Neural progenitor cell (in vitro differentiated cells): ENCODE measurements around the gene TAOK1. TPM values are rescaled to one million over a fixed set of nuclear protein-coding genes. Genes with fewer than 3 reads are reported as not detected.

ENCODE experiments used
- DNase-seq: peaks from one replicate; pipeline ENCODE4 v3.0.0-alpha.2; 2016; ENCODE audit warnings: low spot score
- H2AFZ ChIP-seq: fragments of 200-600 bp; sonication (generic); replicated peaks from 2 replicates; pipeline ENCODE4 v1.6.1; 2016; ENCODE audit warnings: antibody characterized with exemption
- H3F3A ChIP-seq: fragments of 200-600 bp; sonication (generic); 2 replicates; pipeline ENCODE4 v1.6.1; 2016; ENCODE audit warnings: antibody characterized with exemption, low read depth
- H3K27ac ChIP-seq: fragments of 200-600 bp; sonication (generic); 2 replicates; pipeline ENCODE4 v1.5.1; 2016; ENCODE audit warnings: mild to moderate bottlenecking
- H3K27me3 ChIP-seq: fragments of 200-600 bp; sonication (generic); 2 replicates; pipeline ENCODE4 v1.6.1; 2016; ENCODE audit warnings: mild to moderate bottlenecking, moderate library complexity
- H3K36me3 ChIP-seq: fragments of 200-600 bp; sonication (generic); 2 replicates; pipeline ENCODE4 v1.5.1; 2016
- H3K4me1 ChIP-seq: fragments of 200-600 bp; sonication (generic); 2 replicates; pipeline ENCODE4 v1.6.1; 2016; ENCODE audit warnings: mixed run types
- H3K4me2 ChIP-seq: fragments of 200-600 bp; sonication (generic); 2 replicates; pipeline ENCODE4 v1.6.1; 2016
- H3K4me3 ChIP-seq: fragments of 200-600 bp; sonication (generic); 2 replicates; pipeline ENCODE4 v1.5.1; 2016
- H3K79me2 ChIP-seq: fragments of 200-600 bp; sonication (generic); 2 replicates; pipeline ENCODE4 v1.6.1; 2016; ENCODE audit warnings: low read depth
- H3K9ac ChIP-seq: fragments of 200-600 bp; sonication (generic); 2 replicates; pipeline ENCODE4 v1.6.1; 2016
- H3K9me3 ChIP-seq: fragments of 200-600 bp; sonication (generic); 2 replicates; pipeline ENCODE4 v1.5.1; 2016; ENCODE audit warnings: low read depth
- H4K20me1 ChIP-seq: fragments of 200-600 bp; sonication (generic); 2 replicates; pipeline ENCODE4 v1.6.1; 2016; ENCODE audit warnings: low read depth
- H3K27ac Mint-ChIP-seq: 3 replicates; pipeline ENCODE4 v1.8.0; 2021; ENCODE audit warnings: mixed read lengths
- H3K27me3 Mint-ChIP-seq: 2 replicates; pipeline ENCODE4 v1.8.0; 2022; ENCODE audit warnings: low read depth, mild to moderate bottlenecking, inconsistent platforms, moderate library complexity, mixed read lengths; ENCODE audit not compliant: insufficient read depth
- H3K36me3 Mint-ChIP-seq: 3 replicates; pipeline ENCODE4 v1.8.0; 2021; ENCODE audit warnings: mixed read lengths
- H3K4me1 Mint-ChIP-seq: 3 replicates; pipeline ENCODE4 v1.8.0; 2021; ENCODE audit warnings: mixed read lengths
- H3K4me3 Mint-ChIP-seq: 3 replicates; pipeline ENCODE4 v1.8.0; 2021; ENCODE audit warnings: mild to moderate bottlenecking, moderate library complexity, mixed read lengths
- H3K9me3 Mint-ChIP-seq: 3 replicates; pipeline ENCODE4 v1.8.0; 2020; ENCODE audit warnings: mixed read lengths
- CTCF ChIP-seq: fragments of 200-600 bp; sonication (generic); IDR thresholded peaks from 2 replicates; pipeline ENCODE4 v1.5.1; 2017; ENCODE audit warnings: antibody characterized with exemption, mild to moderate bottlenecking
- EZH2 ChIP-seq: fragments of 200-600 bp; sonication (generic); IDR thresholded peaks from 2 replicates; pipeline ENCODE4 v1.6.1; 2017; ENCODE audit warnings: antibody characterized with exemption, mild to moderate bottlenecking, moderate library complexity
- EZH2phosphoT487 ChIP-seq: fragments of 200-600 bp; sonication (generic); IDR thresholded peaks from 2 replicates; pipeline ENCODE4 v1.6.1; 2017; ENCODE audit warnings: antibody characterized with exemption
- total RNA-seq: library from RNA; depleted of rRNA; stranded (reverse); fragments of >200 nt; gene quantifications from 2 replicates; pipeline ENCODE4 v1.2.3, GENCODE V29; 2015; ENCODE audit warnings: low replicate concordance

TAOK1 gene
- total RNA-seq, 1 donor from 2014 or later = 125 TPM

GRCh38 chr17:29578626-29579485 is 188.7 kb downstream of the TAOK1 start:
- no peak overlapping the region for H3K4me2 ChIP-seq
- no peaks in the 10 kb centered on the region for H3K9me3 Mint-ChIP-seq
- no peak overlapping the region for H3K4me3 Mint-ChIP-seq
- H3K79me2 ChIP-seq = peaks cover 9% of the 10 kb centered on the region
- H3K27ac ChIP-seq = no peak overlapping the region
- H4K20me1 ChIP-seq = peaks cover 49% of the 10 kb centered on the region
- H3K36me3 Mint-ChIP-seq = peaks cover 6% of the 10 kb centered on the region
- H3F3A ChIP-seq = peaks cover 12% of the 10 kb centered on the region
- TF ChIP-seq EZH2 = no peak
- no peak overlapping the region for H2AFZ ChIP-seq
- no peaks in the 10 kb centered on the region for H3K36me3 ChIP-seq
- H3K9me3 ChIP-seq = no peaks in the 10 kb centered on the region
- no peak overlapping the region for H3K4me3 ChIP-seq
- H3K27ac Mint-ChIP-seq = no peak overlapping the region
- no peak for DNase-seq
- no peaks in the 10 kb centered on the region for H3K4me1 ChIP-seq
- peaks cover 5% of the 10 kb centered on the region for H3K27me3 Mint-ChIP-seq
- H3K4me1 Mint-ChIP-seq = peaks cover 9% of the 10 kb centered on the region
- no peak overlapping the region for H3K9ac ChIP-seq
- no peaks in the 10 kb centered on the region for H3K27me3 ChIP-seq

GRCh38 chr17:29579866-29580771 is 190.0 kb downstream of the TAOK1 start:
- no peaks in the 10 kb centered on the region for H3K27me3 ChIP-seq
- H3K27ac Mint-ChIP-seq = no peak overlapping the region

GRCh38 chr17:29581583-29582253 is 191.6 kb downstream of the TAOK1 start:
- no peaks in the 10 kb centered on the region for H3K27me3 ChIP-seq
- no peaks in the 10 kb centered on the region for H3K9me3 Mint-ChIP-seq
- H3K4me1 Mint-ChIP-seq = peaks cover 19% of the 10 kb centered on the region
- H3K36me3 ChIP-seq = no peaks in the 10 kb centered on the region
- H3K4me3 ChIP-seq = no peak overlapping the region
- TF ChIP-seq CTCF = no peak
- TF ChIP-seq EZH2 = no peak
- TF ChIP-seq EZH2phosphoT487 = no peak
- H3K27ac Mint-ChIP-seq = no peak overlapping the region
- peaks cover 8% of the 10 kb centered on the region for H3K27me3 Mint-ChIP-seq
- H3K4me3 Mint-ChIP-seq = no peak overlapping the region
- peaks cover 61% of the 10 kb centered on the region for H4K20me1 ChIP-seq
- no peak for DNase-seq
- peaks cover 12% of the 10 kb centered on the region for H3F3A ChIP-seq
- H3K9ac ChIP-seq = no peak overlapping the region
- no peak overlapping the region for H3K27ac ChIP-seq
- H3K79me2 ChIP-seq = peaks cover 38% of the 10 kb centered on the region
- H3K9me3 ChIP-seq = no peaks in the 10 kb centered on the region
- peaks cover 15% of the 10 kb centered on the region for H3K4me1 ChIP-seq
- no peak overlapping the region for H3K4me2 ChIP-seq
- no peak overlapping the region for H2AFZ ChIP-seq
- H3K36me3 Mint-ChIP-seq = peaks cover 4% of the 10 kb centered on the region

More at GRCh38 chr17:29579866-29580771, 190.0 kb downstream of the TAOK1 start:
- H3K4me3 Mint-ChIP-seq = peak overlapping the region; percentile 57
- H3K4me1 Mint-ChIP-seq = peaks cover 19% of the 10 kb centered on the region
- peak; percentile 89 for DNase-seq
- Histone ChIP-seq H3K4me1 (peaks cover 11% of the 10 kb centered on the region), H3K4me3 (no peak overlapping the region), H3F3A (peaks cover 12% of the 10 kb centered on the region), H3K9ac (no peak overlapping the region), H2AFZ (no peak overlapping the region), H3K27ac (no peak overlapping the region), H3K36me3 (no peaks in the 10 kb centered on the region), H3K4me2 (no peak overlapping the region), H3K79me2 (peaks cover 22% of the 10 kb centered on the region), H3K9me3 (no peaks in the 10 kb centered on the region), H4K20me1 (peaks cover 51% of the 10 kb centered on the region)
- no peak for TF ChIP-seq EZH2
- TF ChIP-seq CTCF = peak; percentile 79
- peaks cover 6% of the 10 kb centered on the region for H3K36me3 Mint-ChIP-seq
- H3K27me3 Mint-ChIP-seq = peaks cover 10% of the 10 kb centered on the region
- no peaks in the 10 kb centered on the region for H3K9me3 Mint-ChIP-seq
